OCI-LY3 (cell line): Measurements from ENCODE around the gene CA10.

Source experiments
- EZH2phosphoT487 ChIP-seq: fragments of 200-600 bp; shearing (Covaris generic); IDR thresholded peaks from 2 replicates; pipeline ENCODE4 v1.6.1; 2018; ENCODE audit warnings: antibody characterized with exemption, mixed run types, low read depth
- TF ChIP-seq, protein P1 (sequence below): fragments of 200-600, 300-600 bp; sonication (generic); IDR thresholded peaks from 2 replicates; pipeline ENCODE4 v1.5.1; 2014; ENCODE audit warnings: antibody characterized with exemption, low read length, low read depth

- TF ChIP-seq, protein P1, sequence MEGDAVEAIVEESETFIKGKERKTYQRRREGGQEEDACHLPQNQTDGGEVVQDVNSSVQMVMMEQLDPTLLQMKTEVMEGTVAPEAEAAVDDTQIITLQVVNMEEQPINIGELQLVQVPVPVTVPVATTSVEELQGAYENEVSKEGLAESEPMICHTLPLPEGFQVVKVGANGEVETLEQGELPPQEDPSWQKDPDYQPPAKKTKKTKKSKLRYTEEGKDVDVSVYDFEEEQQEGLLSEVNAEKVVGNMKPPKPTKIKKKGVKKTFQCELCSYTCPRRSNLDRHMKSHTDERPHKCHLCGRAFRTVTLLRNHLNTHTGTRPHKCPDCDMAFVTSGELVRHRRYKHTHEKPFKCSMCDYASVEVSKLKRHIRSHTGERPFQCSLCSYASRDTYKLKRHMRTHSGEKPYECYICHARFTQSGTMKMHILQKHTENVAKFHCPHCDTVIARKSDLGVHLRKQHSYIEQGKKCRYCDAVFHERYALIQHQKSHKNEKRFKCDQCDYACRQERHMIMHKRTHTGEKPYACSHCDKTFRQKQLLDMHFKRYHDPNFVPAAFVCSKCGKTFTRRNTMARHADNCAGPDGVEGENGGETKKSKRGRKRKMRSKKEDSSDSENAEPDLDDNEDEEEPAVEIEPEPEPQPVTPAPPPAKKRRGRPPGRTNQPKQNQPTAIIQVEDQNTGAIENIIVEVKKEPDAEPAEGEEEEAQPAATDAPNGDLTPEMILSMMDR: no peak
- no peak for TF ChIP-seq EZH2phosphoT487
These were observed 257.3 kb downstream of the CA10 start for GRCh38 chr17:51901242-51901641.
